HepG2 (cell line): Measurements from ENCODE around the gene DSE. TPM values are rescaled to one million over a fixed set of nuclear protein-coding genes. Genes with fewer than 3 reads are reported as not detected.

Source experiments
- ARID4A ChIP-seq: sonication (generic); formaldehyde crosslinking; IDR thresholded peaks from 2 replicates; pipeline ENCODE4 v1.5.0; 2020; ENCODE audit warnings: mild to moderate bottlenecking, missing genetic modification reagents, borderline replicate concordance
- CBX2 ChIP-seq, 2 experiments: fragments of 200-600 bp in 1 of 2; sonication (generic); formaldehyde crosslinking in 1 of 2; IDR thresholded peaks; 2 replicates each; pipeline versions ENCODE4 v1.7.0 to v1.8.1; 2018 to 2022; ENCODE audit warnings: low read depth in 2 of 2, low read length in 1 of 2, mild to moderate bottlenecking in 1 of 2, missing genetic modification reagents in 1 of 2
- CCAR2 ChIP-seq: fragments of 200-400 bp; formaldehyde crosslinking; optimal IDR thresholded peaks from 2 replicates; pipeline ENCODE3; 2018; ENCODE audit warnings: low read depth, mild to moderate bottlenecking, low read length, moderate library complexity
- CHD2 ChIP-seq: IDR thresholded peaks from 2 replicates; pipeline ENCODE4 v1.6.1; 2011; ENCODE audit warnings: low read depth, low read length, improper control_type of control experiment
- NCOA1 ChIP-seq: sonication (generic); formaldehyde crosslinking; IDR thresholded peaks from 2 replicates; pipeline ENCODE4 v1.9.0; 2021; ENCODE audit warnings: missing genetic modification reagents
- RBM39 ChIP-seq: fragments of 200-400 bp; formaldehyde crosslinking; IDR thresholded peaks from one replicate; pipeline ENCODE4 v1.6.1; 2018; ENCODE audit warnings: antibody characterized with exemption, mild to moderate bottlenecking, low read depth, low read length; ENCODE audit not compliant: poor library complexity, severe bottlenecking
- SALL2 ChIP-seq: sonication (generic); formaldehyde crosslinking; IDR thresholded peaks from 2 replicates; pipeline ENCODE4 v1.8.1; 2023; ENCODE audit warnings: mild to moderate bottlenecking, missing genetic modification reagents, inconsistent platforms
- SAP130 ChIP-seq: IDR thresholded peaks from 2 replicates; pipeline ENCODE4 v1.6.1; 2016; ENCODE audit warnings: low read depth
- SOX5 ChIP-seq: IDR thresholded peaks from 2 replicates; pipeline ENCODE4 v1.6.1; 2016; ENCODE audit warnings: borderline replicate concordance
- ZBTB1 ChIP-seq: sonication (generic); formaldehyde crosslinking; IDR thresholded peaks from 2 replicates; pipeline ENCODE4 v1.4.0; 2020; ENCODE audit warnings: missing genetic modification reagents, borderline replicate concordance
- ZBTB43 ChIP-seq: sonication (generic); formaldehyde crosslinking; conservative IDR thresholded peaks from 2 replicates; pipeline ENCODE4 v1.4.0; 2020; ENCODE audit warnings: missing genetic modification reagents
- ZFAT ChIP-seq: sonication (generic); formaldehyde crosslinking; conservative IDR thresholded peaks from 2 replicates; pipeline ENCODE4 v1.8.1; 2023; ENCODE audit warnings: missing genetic modification reagents, inconsistent platforms
- ZFY ChIP-seq: sonication (generic); formaldehyde crosslinking; IDR thresholded peaks from 2 replicates; pipeline ENCODE4 v1.4.0; 2020; ENCODE audit warnings: missing genetic modification reagents
- ZNF101 ChIP-seq: sonication (generic); formaldehyde crosslinking; IDR thresholded peaks from 2 replicates; pipeline ENCODE4 v1.4.0; 2020; ENCODE audit warnings: mild to moderate bottlenecking, low read depth, missing genetic modification reagents, borderline replicate concordance
- ZNF317 ChIP-seq: sonication (generic); formaldehyde crosslinking; IDR thresholded peaks from 2 replicates; pipeline ENCODE4 v1.5.0; 2020; ENCODE audit warnings: mild to moderate bottlenecking, missing genetic modification reagents
- ZNF414 ChIP-seq: sonication (generic); formaldehyde crosslinking; IDR thresholded peaks from 2 replicates; pipeline ENCODE4 v1.5.0; 2020; ENCODE audit warnings: missing genetic modification reagents
- ZNF574 ChIP-seq: sonication (generic); formaldehyde crosslinking; IDR thresholded peaks from 2 replicates; pipeline ENCODE4 v1.4.0; 2020; ENCODE audit warnings: missing genetic modification reagents
- ZNF878 ChIP-seq: sonication (generic); formaldehyde crosslinking; IDR thresholded peaks from 2 replicates; pipeline ENCODE4 v1.8.1; 2023; ENCODE audit warnings: mild to moderate bottlenecking, missing genetic modification reagents, moderate library complexity
- polyA plus RNA-seq, 8 experiments: library from polyadenylated mRNA; depleted of rRNA in 3 of 8; stranded (reverse) in 7 of 8; unstranded in 1 of 8; fragments of >200 nt; fragmentation: Illumina TruSeq in 4 of 8; extraction: Trizol in 4 of 8; gene quantifications; 2 replicates each; pipeline versions ENCODE4 v1.2.1 to v1.2.3, GENCODE V29; 2011 to 2016; ENCODE audit warnings: low read depth in 4 of 8, missing spikeins in 1 of 8, mixed read lengths in 1 of 8; ENCODE audit not compliant: insufficient read depth in 1 of 8
- total RNA-seq, 5 experiments: library from RNA; depleted of rRNA; stranded (reverse); fragments of >200 nt; fragmentation: Illumina TruSeq; extraction: Trizol; gene quantifications; 2 replicates each; pipeline ENCODE4 v1.2.3, GENCODE V29; 2016; ENCODE audit warnings: low read depth in 1 of 5

DSE gene
- total and polyA plus RNA-seq, 2 of the 13 experiments (the other 11 are each of a cell fraction or from before 2014, with no cell fraction given), result 2.6 to 4.6 TPM

GRCh38 chr6:116371120-116371917 lies 572 bp downstream of the DSE start (continued):
- TF ChIP-seq SALL2 (CRISPR knock-in tag) (peak; percentile 76; the same call in 1 of the 2 replicates), CBX2 (IDR thresholded peaks at IDR 0.05; ENCODE audit: low read depth, low read length) (no peak; the same call in 1 of the 2 replicates), CBX2 (CRISPR knock-in tag; IDR thresholded peaks at IDR 0.05; ENCODE audit: low read depth) (0 out of 2 replicates have a peak, but pooled peaks have one; percentile 72), ARID4A (CRISPR knock-in tag) (0 out of 2 replicates have a peak, but pooled peaks have one; percentile 34), ZNF878 (no peak), ZFAT (0 out of 2 replicates have a peak, but pooled peaks have one; percentile 35), SAP130 (CRISPR knock-in tag) (no peak), ZBTB1 (CRISPR knock-in tag) (no peak), ZNF101 (CRISPR knock-in tag) (no peak), ZBTB43 (CRISPR knock-in tag) (no peak), SOX5 (CRISPR knock-in tag) (no peak), CHD2 (no peak), NCOA1 (0 out of 2 replicates have a peak, but pooled peaks have one; percentile 60), CCAR2 (no peak), ZNF414 (CRISPR knock-in tag) (0 out of 2 replicates have a peak, but pooled peaks have one; percentile 64), RBM39 (no peak), ZNF317 (CRISPR knock-in tag) (0 out of 2 replicates have a peak, but pooled peaks have one; percentile 23), ZFY (CRISPR knock-in tag) (0 out of 2 replicates have a peak, but pooled peaks have one; percentile 33), ZNF574 (CRISPR knock-in tag) (no peak)
